HS-27A (cell line): Measurements from ENCODE around the gene ENOX1.
"Not testable (repeated sequence)": the region's sequence is repeated elsewhere in the genome, so short reads cannot be mapped to it uniquely, and the experiment has no call there.

ENCODE experiments used
- DNase-seq: peaks from one replicate; pipeline ENCODE4 v3.0.0-alpha.2; 2012; ENCODE audit warnings: low read depth, missing footprints

The ENOX1 gene

DNA sequence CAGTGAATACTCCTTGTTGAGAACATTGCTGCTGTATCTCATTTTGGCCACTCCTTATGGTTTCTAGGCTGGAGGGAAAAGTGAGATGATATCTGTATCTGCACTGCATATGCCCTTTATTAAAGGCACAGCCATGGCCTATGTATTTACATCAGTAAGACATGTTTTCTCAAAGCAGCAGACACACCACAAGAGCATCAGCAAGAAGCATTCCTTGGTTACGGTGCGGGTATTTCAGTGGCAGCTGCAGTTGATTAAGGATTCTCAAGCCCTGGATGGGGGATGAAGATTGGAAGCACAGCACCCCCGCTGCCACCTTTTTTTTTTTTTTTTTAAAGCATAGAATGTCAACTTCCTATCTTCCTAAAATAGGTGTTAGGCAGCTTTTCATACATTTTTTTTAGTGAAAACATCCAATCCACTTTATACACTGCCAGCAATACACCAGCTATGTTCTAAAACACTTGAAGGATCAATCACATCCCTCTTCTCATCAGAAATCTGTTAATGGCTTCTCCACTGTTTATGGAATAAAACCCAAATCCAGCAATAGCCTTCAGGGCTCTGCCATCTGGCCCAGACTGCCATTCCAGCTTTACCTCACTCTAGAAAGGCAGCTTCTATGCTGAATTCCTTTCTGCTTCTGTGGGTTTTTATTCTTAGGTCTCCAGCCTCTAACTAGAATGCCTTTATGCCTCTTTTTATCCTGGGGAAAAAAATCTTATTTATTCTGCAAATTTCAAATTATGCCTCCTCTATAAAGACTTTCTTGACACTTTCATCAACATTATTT is 432.4 kb downstream of the ENOX1 start:
- DNase-seq = no peak

- DNase-seq = no peak
These were observed 433.1 kb downstream of the ENOX1 start for GRCh38 chr13:43353631-43354030.

GRCh38 chr13:43351612-43352011 is 435.2 kb downstream of the ENOX1 start:
- DNase-seq = not testable (repeated sequence)

DNA sequence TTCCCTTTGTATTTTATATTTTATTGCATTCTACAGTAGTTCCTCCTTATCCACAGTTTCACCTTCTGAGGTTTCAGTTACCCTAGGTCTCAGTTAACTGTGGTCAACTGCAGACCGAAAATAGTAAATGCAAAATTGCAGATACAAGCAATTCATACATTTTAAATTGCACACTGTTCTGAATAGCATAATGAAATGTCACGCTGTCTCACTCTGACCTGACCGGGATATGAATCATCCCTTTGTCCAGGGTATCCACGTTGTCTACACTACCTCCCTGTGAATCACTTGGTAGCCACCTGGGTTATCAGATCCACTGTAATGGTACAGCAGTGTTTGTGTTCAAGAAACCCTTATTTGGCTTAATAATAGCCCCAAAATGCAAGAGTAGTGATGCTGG is 438.4 kb downstream of the ENOX1 start:
- no peak for DNase-seq

DNA sequence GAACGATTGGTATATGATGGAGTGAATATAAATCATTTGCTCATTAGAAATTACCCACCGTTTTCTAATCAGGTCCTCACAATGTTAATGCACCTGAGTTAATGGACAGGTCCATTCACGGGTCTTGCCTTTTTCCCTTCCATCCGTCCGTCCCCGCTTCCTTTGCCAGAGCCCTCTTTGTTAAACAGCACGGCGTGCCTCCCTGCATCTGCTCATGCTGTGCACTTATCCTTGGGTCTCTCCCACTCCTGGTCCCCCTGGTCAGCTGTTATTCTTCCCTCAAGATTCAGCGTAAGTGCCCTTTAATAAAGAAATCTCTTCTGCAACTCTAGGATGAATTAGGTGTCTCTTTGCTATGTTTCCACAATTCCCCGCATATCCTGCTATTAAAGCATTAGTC is 438.9 kb downstream of the ENOX1 start:
- DNase-seq = no peak

- no peak for DNase-seq
These were observed 440.3 kb downstream of the ENOX1 start for GRCh38 chr13:43346427-43346826.

DNA sequence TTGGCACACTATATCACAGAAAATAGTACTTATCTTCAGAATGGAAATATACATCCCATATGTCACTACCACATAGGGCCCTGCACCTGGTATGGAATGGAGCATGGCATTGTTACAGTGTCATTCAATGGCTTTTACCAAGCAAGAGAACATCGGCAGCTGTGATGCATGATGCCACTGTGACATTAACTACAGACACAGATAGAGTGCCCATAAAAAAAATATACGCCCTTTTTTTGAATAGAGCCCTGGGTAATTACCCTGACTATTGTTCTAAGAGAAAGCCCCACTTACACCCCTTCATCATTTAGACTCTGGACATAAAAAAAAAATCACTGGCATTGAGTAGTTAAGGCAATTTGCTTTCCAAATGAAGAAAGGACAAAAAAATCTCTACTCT is 443.1 kb downstream of the ENOX1 start:
- DNase-seq = no peak

DNA sequence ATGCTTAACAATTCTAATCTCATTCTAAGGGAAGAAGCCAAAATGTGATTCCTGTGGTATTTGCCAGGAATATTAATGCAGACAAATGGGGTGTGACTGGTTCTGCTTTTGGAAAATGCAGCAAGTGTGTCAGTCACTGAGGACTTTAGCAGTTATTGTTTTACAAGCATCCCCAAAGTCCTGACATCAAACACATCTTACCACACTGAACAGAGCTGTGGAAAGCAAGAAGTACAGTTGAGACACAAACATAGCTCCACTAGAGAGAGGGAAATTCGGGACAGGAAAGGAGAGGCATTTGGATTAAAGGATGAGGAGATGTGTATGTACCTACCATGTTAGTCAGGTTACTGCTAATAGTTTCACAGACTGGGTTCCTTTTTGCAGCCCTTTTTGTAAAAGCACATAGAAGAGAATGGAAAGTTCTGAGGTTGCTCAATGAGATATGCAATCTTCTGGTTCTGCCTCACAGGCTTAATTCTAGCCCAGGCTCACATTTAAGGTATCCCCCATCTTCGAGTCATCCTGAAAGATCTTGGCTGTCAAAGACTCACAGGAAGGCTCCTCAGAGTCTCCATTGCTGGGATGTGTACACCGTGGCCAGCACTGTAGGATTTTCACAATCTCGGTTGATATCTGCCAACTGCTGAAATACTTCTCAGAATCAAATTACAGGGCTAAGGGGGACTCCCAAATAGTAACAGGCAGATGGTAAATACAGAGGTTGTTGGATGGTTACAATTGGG is 446.8 kb downstream of the ENOX1 start:
- no peak for DNase-seq

DNA sequence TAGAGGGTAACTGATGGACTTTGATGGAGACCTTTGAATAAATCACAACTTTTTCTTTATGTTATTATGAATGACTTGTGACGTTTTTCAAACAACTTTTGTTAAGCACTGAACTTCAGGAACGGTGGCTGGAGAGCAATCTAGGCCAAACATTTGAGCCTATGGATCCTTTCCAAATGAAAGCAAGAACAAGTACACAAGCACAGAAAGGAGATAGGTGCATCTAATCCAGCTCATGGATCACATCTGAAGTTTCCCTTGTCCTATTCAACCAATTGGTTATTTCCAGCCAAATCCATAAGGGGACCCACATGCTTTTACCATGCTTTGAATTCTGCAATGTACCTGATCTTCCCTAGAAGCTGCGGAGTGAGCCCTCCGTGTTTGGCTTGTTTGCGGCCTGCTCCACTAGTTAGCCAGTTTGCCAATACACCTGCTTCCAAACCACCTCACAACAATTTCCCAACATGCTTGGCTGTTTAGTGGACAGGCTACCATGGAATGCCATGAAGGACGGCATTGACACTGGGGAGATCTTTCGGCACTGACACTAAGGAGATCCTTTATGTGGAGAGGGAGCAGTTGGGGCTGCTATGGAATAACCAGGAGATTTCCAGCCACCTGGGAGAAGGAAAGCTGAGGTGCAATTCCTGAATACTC is 447.5 kb downstream of the ENOX1 start:
- no peak for DNase-seq

GRCh38 chr13:43335764-43336163 is 451.0 kb downstream of the ENOX1 start:
- no peak for DNase-seq

DNA sequence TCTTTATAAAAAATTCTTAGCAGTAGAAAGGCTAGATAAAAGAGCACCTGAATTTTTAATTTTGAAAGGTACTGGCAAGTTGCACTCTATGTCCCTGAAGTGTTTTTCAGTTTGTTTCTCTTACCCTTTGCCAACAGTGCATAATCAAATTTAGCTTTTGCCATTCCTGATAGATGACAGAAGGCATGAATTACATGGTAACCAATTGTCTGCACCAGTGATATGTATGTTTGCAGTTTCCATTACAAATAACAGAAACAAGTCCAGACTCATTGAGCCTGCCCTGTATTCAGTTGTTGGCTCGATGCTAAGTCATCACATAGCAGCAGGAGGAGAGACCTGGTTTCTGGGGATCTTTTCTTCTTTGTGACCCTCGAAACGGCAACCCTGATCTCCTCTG is 453.6 kb downstream of the ENOX1 start:
- no peak for DNase-seq

- DNase-seq = no peak
These were observed 455.1 kb downstream of the ENOX1 start for GRCh38 chr13:43331672-43332071.

GRCh38 chr13:43329702-43330101 is 457.1 kb downstream of the ENOX1 start:
- DNase-seq = no peak

DNA sequence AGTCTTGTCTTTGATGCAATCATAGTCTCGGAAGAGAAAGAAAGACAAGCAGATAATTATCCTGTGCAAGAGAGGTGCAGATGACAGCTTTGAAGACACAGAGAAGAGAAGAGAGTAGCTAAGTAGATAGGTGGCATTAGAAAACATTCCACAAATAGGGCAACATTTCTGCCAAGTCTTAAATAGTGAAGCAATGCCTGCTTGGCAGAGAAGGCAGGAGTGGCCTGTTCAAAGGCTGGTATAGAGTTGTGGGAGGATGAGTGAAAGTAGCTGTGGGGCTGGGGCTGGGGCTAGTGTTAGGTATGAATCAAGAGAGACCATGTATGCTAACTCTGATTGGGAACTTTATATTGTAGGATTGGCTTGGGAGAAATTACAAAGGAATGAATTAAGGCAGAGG is 457.9 kb downstream of the ENOX1 start:
- no peak for DNase-seq

- no peak for DNase-seq
These were observed 460.7 kb downstream of the ENOX1 start for GRCh38 chr13:43326100-43326499.

DNA sequence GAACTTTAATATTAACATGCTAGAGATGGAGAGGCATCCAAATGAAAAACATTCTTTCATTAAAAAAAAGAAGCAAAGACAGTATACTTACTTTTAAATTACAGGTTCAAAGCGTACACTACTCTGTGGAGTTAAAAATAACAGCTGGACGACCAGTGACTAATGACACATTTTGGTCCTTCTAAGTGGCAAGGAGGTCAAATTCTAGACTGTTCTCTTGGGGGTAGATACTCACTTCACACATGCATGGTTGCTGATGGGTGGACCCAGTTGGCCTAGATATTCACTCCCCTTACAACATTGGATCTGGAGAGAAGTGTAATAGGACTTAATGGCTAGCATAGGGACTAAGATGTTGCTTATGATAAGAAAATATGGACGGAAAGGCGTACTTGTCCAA is 461.1 kb downstream of the ENOX1 start:
- no peak for DNase-seq

DNA sequence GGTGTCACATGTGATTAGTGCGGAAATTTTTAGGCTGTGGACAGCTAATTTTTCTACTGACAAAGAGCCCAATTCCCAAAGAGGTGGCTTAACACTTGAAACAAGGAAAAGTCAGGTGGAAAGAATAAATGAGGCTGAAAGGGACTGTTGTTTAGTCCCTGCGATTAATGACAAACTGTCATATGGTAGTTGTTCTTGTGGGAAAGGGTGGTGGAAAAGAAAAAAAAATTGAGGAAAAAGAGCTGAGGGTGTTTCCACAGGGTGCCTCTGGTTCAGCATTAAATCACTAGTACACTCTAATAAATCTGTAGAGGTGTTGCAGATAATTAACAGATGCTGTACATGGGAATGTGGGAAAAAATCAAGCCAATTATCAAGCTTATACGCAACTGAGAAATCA is 462.6 kb downstream of the ENOX1 start:
- DNase-seq = no peak

- DNase-seq = no peak
These were observed 466.9 kb downstream of the ENOX1 start for GRCh38 chr13:43319617-43320444.

DNA sequence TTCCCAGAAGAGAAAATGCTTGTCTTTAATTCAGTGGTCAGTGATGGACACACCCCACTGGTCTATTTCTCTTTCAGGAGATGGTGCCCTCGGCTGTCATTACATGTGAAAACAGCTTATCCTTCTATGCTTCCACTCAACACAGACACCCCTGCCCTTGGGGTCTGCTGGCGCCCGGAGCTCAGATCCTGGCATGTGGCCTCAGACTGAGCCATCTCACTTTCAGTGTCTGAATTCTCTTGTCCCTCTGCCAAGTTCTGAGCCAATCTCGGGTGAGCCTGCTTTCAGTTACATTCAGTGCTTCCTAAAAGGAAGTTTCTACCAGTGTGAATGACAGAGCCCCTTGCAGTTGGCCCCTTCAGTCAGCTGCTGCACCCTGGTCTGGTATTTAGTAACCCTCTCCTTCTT is 469.8 kb downstream of the ENOX1 start:
- no peak for DNase-seq

- no peak for DNase-seq
These were observed 470.5 kb downstream of the ENOX1 start for GRCh38 chr13:43316281-43316680.

DNA sequence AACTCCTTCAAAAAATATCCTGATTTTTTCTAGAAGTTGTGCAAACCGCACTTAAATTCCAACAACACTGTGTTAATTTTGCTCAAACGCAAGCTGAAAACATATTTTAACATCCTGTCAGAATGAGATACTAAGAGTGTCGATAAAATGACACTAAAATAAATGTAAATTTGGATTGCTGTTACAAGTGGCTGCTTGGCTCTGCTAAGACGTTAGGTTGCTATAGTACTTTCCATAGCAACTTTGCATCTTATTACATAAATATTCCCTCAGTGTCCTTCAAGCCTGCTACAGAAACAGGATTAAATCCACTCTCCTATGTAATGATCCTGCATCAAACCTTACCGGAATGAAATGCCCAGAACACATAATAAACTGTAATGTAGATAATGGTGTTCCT is 471.2 kb downstream of the ENOX1 start:
- no peak for DNase-seq

DNA sequence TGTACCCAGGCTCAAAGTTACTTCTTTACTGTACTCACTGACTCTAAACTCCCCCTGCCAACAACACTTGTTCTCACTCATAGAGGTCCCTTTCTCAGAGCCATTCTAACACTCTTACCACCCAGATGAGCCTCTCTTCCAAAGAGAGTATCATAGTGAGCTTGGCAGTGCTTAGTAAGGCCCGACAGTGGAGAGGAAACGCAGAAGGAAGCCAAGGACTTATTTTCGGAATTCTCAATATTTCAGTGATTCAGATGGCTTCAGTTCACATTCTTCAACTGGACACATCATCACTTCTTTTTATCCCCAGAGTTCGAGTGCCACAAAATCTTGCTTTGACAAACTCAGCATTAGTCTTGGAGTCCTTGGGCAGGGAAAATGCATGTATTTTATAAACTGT is 477.5 kb downstream of the ENOX1 start:
- no peak for DNase-seq
